Testis (tissue), 2 donors: Measurements from ENCODE around the gene NECAB2.

Source experiments
- POLR2A ChIP-seq: fragments of 450-650 bp; IDR thresholded peaks from one replicate; pipeline ENCODE4 v1.6.1; 2017; ENCODE audit warnings: antibody characterized with exemption, mild to moderate bottlenecking, moderate library complexity
- TF ChIP-seq, protein P1 (sequence below), 3 experiments: fragments of 450-650 bp in 2 of 3; fragments of 200-600 bp in 1 of 3; sonication (generic) in 1 of 3; IDR thresholded peaks; one replicate each; pipeline ENCODE4 v1.5.1; 2016 to 2019; ENCODE audit warnings: antibody characterized with exemption in 3 of 3, mild to moderate bottlenecking in 2 of 3, moderate library complexity in 1 of 3

DNA sequence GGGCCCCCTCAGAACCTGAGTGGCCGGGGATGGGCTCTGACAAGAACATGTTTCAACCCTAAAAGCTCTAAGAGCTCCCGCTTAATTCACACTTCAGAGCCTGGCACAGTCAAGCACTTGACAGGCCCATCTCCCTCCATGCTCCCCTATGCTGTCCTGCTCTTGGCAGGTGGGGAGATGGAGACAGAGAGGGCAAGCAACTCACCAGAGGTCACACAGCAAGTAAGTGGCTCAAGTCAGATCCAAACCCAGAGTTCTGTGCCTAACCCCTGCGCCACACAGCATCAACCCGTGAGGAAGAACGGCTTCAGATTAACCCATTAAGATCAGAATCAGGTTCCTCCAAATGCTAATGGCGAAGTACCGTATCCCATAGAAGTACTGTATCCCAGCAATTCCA lies 36.4 kb downstream of the NECAB2 start:
- TF ChIP-seq, protein P1, sequence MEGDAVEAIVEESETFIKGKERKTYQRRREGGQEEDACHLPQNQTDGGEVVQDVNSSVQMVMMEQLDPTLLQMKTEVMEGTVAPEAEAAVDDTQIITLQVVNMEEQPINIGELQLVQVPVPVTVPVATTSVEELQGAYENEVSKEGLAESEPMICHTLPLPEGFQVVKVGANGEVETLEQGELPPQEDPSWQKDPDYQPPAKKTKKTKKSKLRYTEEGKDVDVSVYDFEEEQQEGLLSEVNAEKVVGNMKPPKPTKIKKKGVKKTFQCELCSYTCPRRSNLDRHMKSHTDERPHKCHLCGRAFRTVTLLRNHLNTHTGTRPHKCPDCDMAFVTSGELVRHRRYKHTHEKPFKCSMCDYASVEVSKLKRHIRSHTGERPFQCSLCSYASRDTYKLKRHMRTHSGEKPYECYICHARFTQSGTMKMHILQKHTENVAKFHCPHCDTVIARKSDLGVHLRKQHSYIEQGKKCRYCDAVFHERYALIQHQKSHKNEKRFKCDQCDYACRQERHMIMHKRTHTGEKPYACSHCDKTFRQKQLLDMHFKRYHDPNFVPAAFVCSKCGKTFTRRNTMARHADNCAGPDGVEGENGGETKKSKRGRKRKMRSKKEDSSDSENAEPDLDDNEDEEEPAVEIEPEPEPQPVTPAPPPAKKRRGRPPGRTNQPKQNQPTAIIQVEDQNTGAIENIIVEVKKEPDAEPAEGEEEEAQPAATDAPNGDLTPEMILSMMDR (IDR thresholded peaks at IDR 0.05): no peak
- no peak for TF ChIP-seq POLR2A
